HepG2 (cell line): ENCODE data around the gene PSMA7. TPM values are rescaled to one million over a fixed set of nuclear protein-coding genes. Genes with fewer than 3 reads are reported as not detected.

Experiments used
- ATAC-seq: fragments of 200-7000 bp; cut with Tn5 transposase; 3 replicates; pipeline ENCODE4 v1.9.1; 2020; ENCODE audit warnings: mild to moderate bottlenecking, moderate library complexity
- BruUV-seq: library from RNA; stranded (reverse); fragments of 400-500 nt; replicated peaks from 2 replicates; lab custom pipeline; 2021; lab: Mats Ljungman, UMichigan
- CTCF ChIA-PET: fragments of 300-600 bp; formaldehyde crosslinking; extraction: SDS; loops from one replicate; lab custom pipeline; 2021; ENCODE audit warnings: low total read pairs, inconsistent platforms, low intra/inter-chr PET ratio; lab: Yijun Ruan, JAX
- POLR2A ChIA-PET: fragments of 350-600 bp; sonication (Branson Sonifier 250); formaldehyde crosslinking; loops from one replicate; lab custom pipeline; 2020; ENCODE audit warnings: antibody characterized with exemption, inconsistent platforms; lab: Yijun Ruan, JAX
- DNase-seq: peaks from one replicate; pipeline ENCODE4 v3.0.0-alpha.2; 2015; ENCODE audit warnings: low spot score
- FAIRE-seq: peaks from 3 replicates; lab custom pipeline; 2011; peaks lifted over from hg19 to GRCh38; lab: Jason Lieb, UNC
- H2AFZ ChIP-seq: one replicate; pipeline ENCODE4 v1.6.1; 2011; ENCODE audit warnings: low read length, inconsistent platforms
- H3K27ac ChIP-seq: fragments of 300-600 bp; 3 replicates; pipeline ENCODE4 v1.8.0; 2011; ENCODE audit warnings: mixed run types, mild to moderate bottlenecking, mixed read lengths, low read length, inconsistent platforms; ENCODE audit not compliant: insufficient read depth; ENCODE audit errors: extremely low read length
- H3K27me3 ChIP-seq, 2 experiments: fragments of 200-600 bp in 1 of 2; 2 replicates in 1 of 2; 3 replicates in 1 of 2; pipeline versions ENCODE4 v1.6.0 to v1.8.0; 2011; ENCODE audit warnings: low read length in 2 of 2, mild to moderate bottlenecking in 2 of 2, moderate library complexity in 2 of 2, inconsistent platforms in 1 of 2; ENCODE audit not compliant: insufficient read depth in 2 of 2, control insufficient read depth in 1 of 2
- H3K36me3 ChIP-seq, 2 experiments: fragments of 200-600 bp in 1 of 2; replicated peaks in 1 of 2; 2 replicates in 1 of 2; 3 replicates in 1 of 2; pipeline versions ENCODE4 v1.5.1 to v1.8.0; 2011; ENCODE audit warnings: low read length in 2 of 2, inconsistent platforms in 1 of 2; ENCODE audit not compliant: insufficient read depth in 2 of 2, control insufficient read depth in 1 of 2
- H3K4me1 ChIP-seq: 2 replicates; pipeline ENCODE4 v1.5.1; 2012; ENCODE audit warnings: low read length, inconsistent platforms; ENCODE audit not compliant: insufficient read depth
- H3K4me2 ChIP-seq: 2 replicates; pipeline ENCODE4 v1.6.0; 2011; ENCODE audit warnings: low read depth, low read length, inconsistent platforms
- H3K4me3 ChIP-seq, 3 experiments: fragments of 200-600 bp in 1 of 3; sonication (generic), shearing (Covaris generic) in 1 of 3; replicated peaks in 1 of 3; 2 replicates each; pipeline ENCODE4 v1.5.1; 2011 to 2016; ENCODE audit warnings: low read length in 3 of 3, inconsistent platforms in 2 of 3, low read depth in 2 of 3, mild to moderate bottlenecking in 2 of 3, control low read depth in 1 of 3, mixed read lengths in 1 of 3; ENCODE audit not compliant: insufficient read depth in 1 of 3
- H3K79me2 ChIP-seq: one replicate; pipeline ENCODE4 v1.6.1; 2011; ENCODE audit warnings: low read length, inconsistent platforms; ENCODE audit not compliant: insufficient read depth
- H3K9ac ChIP-seq: 2 replicates; pipeline ENCODE4 v1.6.0; 2011; ENCODE audit warnings: mild to moderate bottlenecking, low read depth, low read length, inconsistent platforms; ENCODE audit not compliant: insufficient read depth
- H3K9me3 ChIP-seq: 2 replicates; pipeline ENCODE4 v1.5.1; 2012; ENCODE audit warnings: mild to moderate bottlenecking, low read length
- H4K20me1 ChIP-seq: 2 replicates; pipeline ENCODE4 v1.6.0; 2011; ENCODE audit warnings: inconsistent platforms, mild to moderate bottlenecking, low read length, moderate library complexity; ENCODE audit not compliant: insufficient read depth
- AGO1 ChIP-seq: fragments of 200-400 bp; formaldehyde crosslinking; IDR thresholded peaks from 2 replicates; pipeline ENCODE4 v1.6.1; 2017; ENCODE audit warnings: mild to moderate bottlenecking, low read depth, low read length, moderate library complexity; ENCODE audit not compliant: poor library complexity, severe bottlenecking
- AKAP8 ChIP-seq: sonication (generic); formaldehyde crosslinking; IDR thresholded peaks from 2 replicates; pipeline ENCODE4 v1.5.1; 2020; ENCODE audit warnings: mild to moderate bottlenecking, missing genetic modification reagents
- CHD2 ChIP-seq: IDR thresholded peaks from 2 replicates; pipeline ENCODE4 v1.6.1; 2011; ENCODE audit warnings: low read depth, low read length, improper control_type of control experiment
- EP300 ChIP-seq, 3 experiments: sonication (generic) in 1 of 3; formaldehyde crosslinking in 1 of 3; IDR thresholded peaks; 2 replicates each; pipeline versions ENCODE4 v1.5.1 to v1.6.1; 2011 to 2020; ENCODE audit warnings: low read depth in 2 of 3, low read length in 2 of 3, borderline replicate concordance in 1 of 3, improper control_type of control experiment in 1 of 3, mild to moderate bottlenecking in 1 of 3, missing genetic modification reagents in 1 of 3, moderate library complexity in 1 of 3
- HDAC1 ChIP-seq: sonication (generic); formaldehyde crosslinking; IDR thresholded peaks from 2 replicates; pipeline ENCODE4 v1.5.1; 2020; ENCODE audit warnings: mild to moderate bottlenecking, missing genetic modification reagents
- HHEX ChIP-seq: IDR thresholded peaks from 2 replicates; pipeline ENCODE4 v1.6.1; 2016; ENCODE audit warnings: control low read depth
- HNF4A ChIP-seq: sonication (generic); formaldehyde crosslinking; IDR thresholded peaks from 2 replicates; pipeline ENCODE4 v1.4.0; 2020; ENCODE audit warnings: missing genetic modification reagents
- IRX3 ChIP-seq: sonication (generic); formaldehyde crosslinking; IDR thresholded peaks from 2 replicates; pipeline ENCODE4 v1.8.1; 2023; ENCODE audit warnings: mild to moderate bottlenecking, low read depth, missing genetic modification reagents, borderline replicate concordance
- KLF12 ChIP-seq: sonication (generic); formaldehyde crosslinking; IDR thresholded peaks from 2 replicates; pipeline ENCODE4 v1.4.0; 2020; ENCODE audit warnings: missing genetic modification reagents, borderline replicate concordance
- LCORL ChIP-seq, 2 experiments: fragments of 450-650 bp in 1 of 2; sonication (generic) in 1 of 2; formaldehyde crosslinking in 1 of 2; IDR thresholded peaks; 2 replicates each; pipeline versions ENCODE4 v1.5.0 to v1.6.1; 2017 to 2020; ENCODE audit warnings: antibody characterized with exemption in 1 of 2, missing genetic modification reagents in 1 of 2
- MAFG ChIP-seq: sonication (generic); formaldehyde crosslinking; IDR thresholded peaks from 2 replicates; pipeline ENCODE4 v1.5.1; 2020; ENCODE audit warnings: mild to moderate bottlenecking, missing genetic modification reagents
- MATR3 ChIP-seq: sonication (generic); formaldehyde crosslinking; IDR thresholded peaks from 2 replicates; pipeline ENCODE4 v1.4.0; 2020; ENCODE audit warnings: missing genetic modification reagents
- MTERF4 ChIP-seq: sonication (generic); formaldehyde crosslinking; IDR thresholded peaks from 2 replicates; pipeline ENCODE4 v1.8.0; 2023; ENCODE audit warnings: mild to moderate bottlenecking, missing genetic modification reagents
- NCOR1 ChIP-seq: fragments of 200-600 bp; sonication (generic); IDR thresholded peaks from 2 replicates; pipeline ENCODE4 v1.7.0; 2017; ENCODE audit warnings: antibody characterized with exemption, low read length, borderline replicate concordance
- NONO ChIP-seq, 2 experiments: fragments of 450-650 bp in 1 of 2; sonication (generic) in 1 of 2; formaldehyde crosslinking in 1 of 2; IDR thresholded peaks in 1 of 2; conservative IDR thresholded peaks in 1 of 2; 2 replicates each; pipeline versions ENCODE4 v1.6.1 to v1.8.0; 2017 to 2022; ENCODE audit warnings: mild to moderate bottlenecking in 1 of 2, missing genetic modification reagents in 1 of 2, moderate library complexity in 1 of 2
- SIN3A ChIP-seq: IDR thresholded peaks from 2 replicates; pipeline ENCODE4 v1.6.1; 2011; ENCODE audit warnings: low read depth, mild to moderate bottlenecking, control low read depth, low read length, borderline replicate concordance
- TCF7 ChIP-seq: sonication (generic); IDR thresholded peaks from 2 replicates; pipeline ENCODE4 v1.6.1; 2016; ENCODE audit warnings: antibody characterized with exemption, low read depth
- TGIF2 ChIP-seq: IDR thresholded peaks from 2 replicates; pipeline ENCODE4 v1.6.1; 2016; ENCODE audit warnings: control low read depth, missing compliant biosample characterization
- ZBTB21 ChIP-seq: sonication (generic); formaldehyde crosslinking; IDR thresholded peaks from 2 replicates; pipeline ENCODE4 v1.4.0; 2020; ENCODE audit warnings: missing genetic modification reagents
- ZKSCAN5 ChIP-seq: sonication (generic); formaldehyde crosslinking; IDR thresholded peaks from 2 replicates; pipeline ENCODE4 v1.5.1; 2020; ENCODE audit warnings: mild to moderate bottlenecking, missing genetic modification reagents
- ZNF20 ChIP-seq: sonication (generic); formaldehyde crosslinking; IDR thresholded peaks from 2 replicates; pipeline ENCODE4 v1.4.0; 2020; ENCODE audit warnings: mild to moderate bottlenecking, moderate library complexity, missing genetic modification reagents
- ZNF34 ChIP-seq: sonication (generic); formaldehyde crosslinking; IDR thresholded peaks from 2 replicates; pipeline ENCODE4 v1.4.0; 2020; ENCODE audit warnings: mild to moderate bottlenecking, missing genetic modification reagents, borderline replicate concordance
- ZNF550 ChIP-seq: sonication (generic); formaldehyde crosslinking; IDR thresholded peaks from 2 replicates; pipeline ENCODE4 v1.4.0; 2020; ENCODE audit warnings: mild to moderate bottlenecking, missing genetic modification reagents, borderline replicate concordance
- WGBS: methylation state at CpG from one replicate; pipeline ENCODE4 v1.1.6; 2017; ENCODE audit warnings: low lambda C conversion rate; 5-methylcytosine and 5-hydroxymethylcytosine counted together
- in situ Hi-C: cut with HindIII; loops from 2 replicates; pipeline ENCODE4 v1.10.0; 2017; ENCODE audit warnings: low pct_unique_long_range_greater_than_20kb; ENCODE audit not compliant: extremely low pct_ligation_motif_present
- intact Hi-C: fragments of 100-400 bp; cut with micrococcal nuclease; formaldehyde crosslinking; loops from one replicate; pipeline ENCODE4 v1.10.0; 2022; ENCODE audit not compliant: unreplicated experiment
- polyA plus RNA-seq, 8 experiments: library from polyadenylated mRNA; depleted of rRNA in 3 of 8; stranded (reverse) in 7 of 8; unstranded in 1 of 8; fragments of >200 nt; fragmentation: Illumina TruSeq in 4 of 8; extraction: Trizol in 4 of 8; gene quantifications; 2 replicates each; pipeline versions ENCODE4 v1.2.1 to v1.2.3, GENCODE V29; 2011 to 2016; ENCODE audit warnings: low read depth in 4 of 8, missing spikeins in 1 of 8, mixed read lengths in 1 of 8; ENCODE audit not compliant: insufficient read depth in 1 of 8
- total RNA-seq, 5 experiments: library from RNA; depleted of rRNA; stranded (reverse); fragments of >200 nt; fragmentation: Illumina TruSeq; extraction: Trizol; gene quantifications; 2 replicates each; pipeline ENCODE4 v1.2.3, GENCODE V29; 2016; ENCODE audit warnings: low read depth in 1 of 5

PSMA7 gene
- total and polyA plus RNA-seq, 2 of the 13 experiments (the other 11 are each of a cell fraction or from before 2014, with no cell fraction given) = 531 to 631 TPM

DNA sequence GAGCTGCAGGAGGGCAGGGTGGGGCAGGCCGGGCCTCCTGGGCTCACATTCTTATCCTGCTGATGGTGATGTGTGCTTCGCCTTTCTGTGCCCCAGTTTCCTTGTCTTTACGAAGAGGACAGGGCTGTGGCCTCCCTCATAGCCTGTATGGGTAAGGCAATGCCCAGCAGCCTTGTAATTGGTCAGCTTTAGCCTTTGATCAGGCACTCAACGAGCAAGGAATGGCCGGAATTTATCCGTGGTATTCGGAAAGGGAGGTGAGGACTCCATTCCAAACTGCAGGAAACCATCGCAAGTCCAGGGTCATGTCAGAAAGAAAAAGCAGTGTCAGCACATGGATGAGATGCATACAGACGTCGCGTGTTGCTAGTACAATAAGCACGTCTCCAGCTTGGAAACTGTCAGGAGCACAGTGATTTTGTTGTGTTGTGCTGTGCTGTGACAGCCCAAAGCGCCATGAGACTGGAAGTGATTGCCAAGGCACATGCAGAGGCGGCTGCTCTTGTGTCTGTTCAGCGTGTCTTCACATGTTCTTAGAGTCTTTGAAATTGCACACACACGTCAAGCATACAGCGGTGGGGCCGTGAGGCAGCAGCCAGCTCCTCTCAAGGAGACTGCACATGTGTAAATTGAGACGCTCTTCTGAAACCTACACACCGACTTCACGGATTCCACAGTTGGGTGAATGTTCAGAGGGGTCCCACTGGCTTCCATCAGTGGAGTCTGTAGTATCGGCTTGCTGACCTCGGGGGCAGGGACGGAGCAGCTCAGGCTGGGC lies 6.5 kb upstream of the PSMA7 start:
- peak overlapping the region; percentile 69 for H3K4me2 ChIP-seq
- peak; percentile 93 for DNase-seq
- peak overlapping the region; percentile 60 for H3K27ac ChIP-seq
- H3K9me3 ChIP-seq = no peaks in the 10 kb centered on the region
- H3K9ac ChIP-seq = peak overlapping the region; percentile 35
- no TSS peak for BruUV-seq
- ChIA-PET POLR2A (interaction anchor here (0.6 to 0.7 kb wide), 2 partner anchors 83 to 237 kb away, joined by 3 to 5 read pairs; partner anchors contain the start of gene RPS21), CTCF (no interaction called here)
- in situ Hi-C loops (no loop called here), intact Hi-C loops (no loop called here)
- peaks cover 96% of the 10 kb centered on the region for H3K79me2 ChIP-seq
- H3K4me3 ChIP-seq = peak overlapping the region in 1 of 3 experiments; percentile 47; a peak in 2 of 6 replicates
- H4K20me1 ChIP-seq = peaks cover 43% of the 10 kb centered on the region
- H3K36me3 ChIP-seq = peaks cover 8 to 28% of the 10 kb centered on the region in 2 experiments; a peak in 4 of 5 replicates
- H2AFZ ChIP-seq = no peak overlapping the region
- peak; percentile 69 for ATAC-seq
- H3K27me3 ChIP-seq = no peaks in the 10 kb centered on the region
- WGBS = 66% methylated on average over 24 of the region's 24 CpGs
- H3K4me1 ChIP-seq = peaks cover 65% of the 10 kb centered on the region
- FAIRE-seq = peak; percentile 74
- TF ChIP-seq ZNF550 (CRISPR knock-in tag) (0 out of 2 replicates have a peak, but pooled peaks have one; percentile 1), EP300 (IDR thresholded peaks at IDR 0.05; ENCODE audit: low read depth in 2 of 2, low read length in 2 of 2) (peak in 1 of 2 experiments; percentile 36; a peak in 1 of 4 replicates), EP300 (CRISPR knock-in tag; IDR thresholded peaks at IDR 0.05; ENCODE audit: borderline replicate concordance) (no peak), MATR3 (CRISPR knock-in tag) (no peak), LCORL (IDR thresholded peaks at IDR 0.05) (0 out of 2 replicates have a peak, but pooled peaks have one; percentile 37), LCORL (CRISPR knock-in tag; IDR thresholded peaks at IDR 0.05) (no peak), TCF7 (peak; percentile 43; the same call in 1 of the 2 replicates), AKAP8 (CRISPR knock-in tag) (peak; percentile 23; the same call in 1 of the 2 replicates), ZNF20 (CRISPR knock-in tag) (no peak), MTERF4 (CRISPR knock-in tag) (no peak), NCOR1 (0 out of 2 replicates have a peak, but pooled peaks have one; percentile 41), HNF4A (CRISPR knock-in tag) (peak; percentile 69), TGIF2 (CRISPR knock-in tag) (no peak; the same call in 1 of the 2 replicates), ZBTB21 (CRISPR knock-in tag) (no peak), ZNF34 (CRISPR knock-in tag) (no peak), HDAC1 (CRISPR knock-in tag) (0 out of 2 replicates have a peak, but pooled peaks have one; percentile 54), ZKSCAN5 (CRISPR knock-in tag) (peak; percentile 66; the same call in 1 of the 2 replicates), HHEX (0 out of 2 replicates have a peak, but pooled peaks have one; percentile 19), KLF12 (no peak), SIN3A (0 out of 2 replicates have a peak, but pooled peaks have one; percentile 13), NONO (IDR thresholded peaks at IDR 0.05) (no peak), NONO (CRISPR knock-in tag; conservative IDR thresholded peaks at IDR 0.05) (peak; percentile 57), MAFG (CRISPR knock-in tag) (peak; percentile 37; the same call in 1 of the 2 replicates), CHD2 (no peak), IRX3 (no peak), AGO1 (no peak)
